Panc1 (cell line): ENCODE results near the gene MRPL20. TPM values are rescaled to one million over a fixed set of nuclear protein-coding genes. Genes with fewer than 3 reads are reported as not detected.
A peak's percentile ranks its signal among the peaks of the same experiment; 100 is the strongest.

Source experiments
- ATAC-seq: fragments of 200-7000 bp; cut with Tn5 transposase; 2 replicates; pipeline ENCODE4 v1.9.1; 2020; ENCODE audit warnings: mild to moderate bottlenecking, moderate library complexity
- BruUV-seq: library from RNA; stranded (reverse); fragments of 400-500 nt; replicated peaks from 2 replicates; lab custom pipeline; 2021; lab: Mats Ljungman, UMichigan
- CTCF ChIA-PET: fragments of 300-600 bp; sonication (Branson Sonifier 250); formaldehyde crosslinking; loops from one replicate; lab custom pipeline; 2022; ENCODE audit warnings: antibody characterized with exemption; lab: Charles Lee
- POLR2A ChIA-PET: fragments of 300-600 bp; sonication (Branson Sonifier 250); formaldehyde crosslinking; loops from one replicate; lab custom pipeline; 2022; ENCODE audit warnings: antibody characterized with exemption; lab: Charles Lee
- DNase-seq: peaks from one replicate; pipeline ENCODE4 v3.0.0-alpha.2; 2010; ENCODE audit warnings: low read depth, low spot score
- H3K27ac ChIP-seq: 2 replicates; pipeline ENCODE4 v1.5.1; 2011; ENCODE audit warnings: mild to moderate bottlenecking, low read length, inconsistent platforms
- H3K27me3 ChIP-seq: fragments of 200-500 bp; sonication (Bioruptor generic); 2 replicates; pipeline ENCODE4 v1.6.0; 2014; ENCODE audit warnings: low read length, inconsistent platforms; ENCODE audit not compliant: control insufficient read depth, insufficient read depth
- H3K36me3 ChIP-seq: fragments of 200-500 bp; sonication (Bioruptor generic); 2 replicates; pipeline ENCODE4 v1.5.1; 2014; ENCODE audit warnings: inconsistent platforms, mild to moderate bottlenecking, low read length, moderate library complexity; ENCODE audit not compliant: control insufficient read depth, insufficient read depth
- H3K4me1 ChIP-seq: 2 replicates; pipeline ENCODE4 v1.5.1; 2011; ENCODE audit warnings: inconsistent platforms, mild to moderate bottlenecking, low read length, moderate library complexity; ENCODE audit not compliant: control insufficient read depth, insufficient read depth
- H3K4me3 ChIP-seq, 2 experiments: 2 replicates each; pipeline ENCODE4 v1.5.1; 2011 to 2012; ENCODE audit warnings: low read depth in 2 of 2, low read length in 2 of 2, mild to moderate bottlenecking in 2 of 2, inconsistent platforms in 1 of 2, moderate library complexity in 1 of 2
- H3K9me3 ChIP-seq: fragments of 200-500 bp; sonication (Bioruptor generic); 2 replicates; pipeline ENCODE4 v1.5.1; 2014; ENCODE audit warnings: low read depth, mild to moderate bottlenecking, inconsistent platforms, low read length, moderate library complexity; ENCODE audit not compliant: control insufficient read depth, insufficient read depth
- POLR2AphosphoS5 ChIP-seq: IDR thresholded peaks from 2 replicates; pipeline ENCODE4 v1.6.1; 2012; ENCODE audit warnings: mild to moderate bottlenecking, low read depth, low read length, moderate library complexity
- SIN3A ChIP-seq: IDR thresholded peaks from 2 replicates; pipeline ENCODE4 v1.6.1; 2012; ENCODE audit warnings: low read depth, mild to moderate bottlenecking, low read length, moderate library complexity, borderline replicate concordance; ENCODE audit not compliant: insufficient read depth
- TCF7L2 ChIP-seq: IDR thresholded peaks from 2 replicates; pipeline ENCODE4 v1.6.1; 2011; ENCODE audit warnings: mild to moderate bottlenecking, low read depth, low read length, inconsistent platforms
- in situ Hi-C: cut with HindIII; loops from 2 replicates; pipeline ENCODE4 v1.10.0; 2016; ENCODE audit warnings: low sequenced_read_pairs, low pct_unique_long_range_greater_than_20kb
- intact Hi-C: fragments of 100-400 bp; cut with micrococcal nuclease; formaldehyde crosslinking; loops from one replicate; pipeline ENCODE4 v1.10.0; 2022; ENCODE audit not compliant: unreplicated experiment
- total RNA-seq: library from RNA; stranded (reverse); gene quantifications from one replicate; pipeline ENCODE4 v1.2.1, GENCODE V29; 2021; ENCODE audit not compliant: unreplicated experiment
- TF ChIP-seq, protein P1 (sequence below), 2 experiments: IDR thresholded peaks; 2 replicates each; pipeline ENCODE4 v1.6.1; 2011 to 2012; ENCODE audit warnings: low read depth in 2 of 2, control low read depth in 1 of 2, low read length in 1 of 2, mild to moderate bottlenecking in 1 of 2, moderate library complexity in 1 of 2; ENCODE audit not compliant: insufficient read depth in 1 of 2
- TF ChIP-seq, protein P2 (sequence below): fragments of 450-650 bp; IDR thresholded peaks from 2 replicates; pipeline ENCODE4 v1.5.1; 2017; ENCODE audit warnings: mild to moderate bottlenecking

MRPL20 gene
- total RNA-seq, 1 experiment from 2014 or later: 196 TPM

DNA sequence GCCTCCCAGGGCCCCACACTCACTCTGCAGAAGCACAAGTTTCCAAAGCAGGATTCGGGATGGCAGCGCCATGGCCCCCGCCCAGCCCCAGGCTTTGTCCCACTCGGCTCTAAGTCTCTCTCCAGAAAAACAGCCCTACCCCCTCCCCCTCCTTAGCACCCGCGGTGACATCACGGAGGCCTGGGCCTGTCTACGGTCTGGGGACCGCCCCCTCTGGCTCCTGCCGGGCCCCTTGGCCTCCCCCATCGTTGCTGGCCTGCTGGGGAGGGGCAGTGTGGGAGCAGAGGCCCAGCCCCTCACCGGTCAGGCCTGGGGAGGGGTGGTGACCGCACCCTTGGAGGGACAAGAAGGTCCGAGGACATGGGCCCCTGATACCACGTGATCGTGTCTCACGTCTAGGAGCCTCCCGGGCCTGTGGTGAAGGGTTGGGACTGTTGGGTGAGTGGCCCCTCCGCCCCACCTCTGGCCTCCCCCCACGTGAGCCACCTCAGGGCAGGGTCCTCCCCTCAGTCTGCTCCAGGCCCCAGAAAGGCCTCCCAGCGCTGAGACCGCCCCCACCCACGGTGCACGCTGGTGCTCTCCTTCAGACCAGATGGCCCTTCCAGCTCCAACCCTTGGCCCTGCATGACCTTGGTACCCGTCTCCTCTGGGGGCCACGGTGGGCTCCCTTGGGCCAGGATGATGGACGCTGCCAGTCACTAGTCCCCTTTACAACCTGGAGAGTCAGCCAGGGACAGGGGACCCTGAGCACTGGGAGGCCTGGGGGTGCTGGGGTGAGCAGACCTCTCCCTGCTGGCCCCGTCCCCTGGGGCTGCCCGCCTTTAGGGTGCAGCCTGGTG lies 48.4 kb downstream of the MRPL20 start, which contains the start of gene MXRA8:
Gene MXRA8, minus strand, starts transcription at position 123 of the 839 bp plus-strand sequence. Its CDS starts 51 bp downstream, at position 72.
- CTCF ChIA-PET: no interaction called here
- peak within 1 kb of the TSS; percentile 44 to 49 for H3K4me3 ChIP-seq
- H3K27ac ChIP-seq: peak within 1 kb of the TSS; percentile 93
- no TSS peak for BruUV-seq
- intact Hi-C loops: no loop called here
- DNase-seq (no peak), ATAC-seq (peak; percentile 15)
- H3K4me1 ChIP-seq: peaks cover 62% of the 10 kb centered on the region
- in situ Hi-C loops: no loop called here
- H3K36me3 ChIP-seq: no peaks in the 10 kb centered on the region
- H3K9me3 ChIP-seq: no peaks in the 10 kb centered on the region
- TF ChIP-seq, protein P1, sequence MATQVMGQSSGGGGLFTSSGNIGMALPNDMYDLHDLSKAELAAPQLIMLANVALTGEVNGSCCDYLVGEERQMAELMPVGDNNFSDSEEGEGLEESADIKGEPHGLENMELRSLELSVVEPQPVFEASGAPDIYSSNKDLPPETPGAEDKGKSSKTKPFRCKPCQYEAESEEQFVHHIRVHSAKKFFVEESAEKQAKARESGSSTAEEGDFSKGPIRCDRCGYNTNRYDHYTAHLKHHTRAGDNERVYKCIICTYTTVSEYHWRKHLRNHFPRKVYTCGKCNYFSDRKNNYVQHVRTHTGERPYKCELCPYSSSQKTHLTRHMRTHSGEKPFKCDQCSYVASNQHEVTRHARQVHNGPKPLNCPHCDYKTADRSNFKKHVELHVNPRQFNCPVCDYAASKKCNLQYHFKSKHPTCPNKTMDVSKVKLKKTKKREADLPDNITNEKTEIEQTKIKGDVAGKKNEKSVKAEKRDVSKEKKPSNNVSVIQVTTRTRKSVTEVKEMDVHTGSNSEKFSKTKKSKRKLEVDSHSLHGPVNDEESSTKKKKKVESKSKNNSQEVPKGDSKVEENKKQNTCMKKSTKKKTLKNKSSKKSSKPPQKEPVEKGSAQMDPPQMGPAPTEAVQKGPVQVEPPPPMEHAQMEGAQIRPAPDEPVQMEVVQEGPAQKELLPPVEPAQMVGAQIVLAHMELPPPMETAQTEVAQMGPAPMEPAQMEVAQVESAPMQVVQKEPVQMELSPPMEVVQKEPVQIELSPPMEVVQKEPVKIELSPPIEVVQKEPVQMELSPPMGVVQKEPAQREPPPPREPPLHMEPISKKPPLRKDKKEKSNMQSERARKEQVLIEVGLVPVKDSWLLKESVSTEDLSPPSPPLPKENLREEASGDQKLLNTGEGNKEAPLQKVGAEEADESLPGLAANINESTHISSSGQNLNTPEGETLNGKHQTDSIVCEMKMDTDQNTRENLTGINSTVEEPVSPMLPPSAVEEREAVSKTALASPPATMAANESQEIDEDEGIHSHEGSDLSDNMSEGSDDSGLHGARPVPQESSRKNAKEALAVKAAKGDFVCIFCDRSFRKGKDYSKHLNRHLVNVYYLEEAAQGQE (IDR thresholded peaks at IDR 0.05; ENCODE audit: insufficient read depth in 1 of 2, low read depth in 2 of 2, low read length in 1 of 2): no peak
- no peak; the same call in 1 of the 2 replicates for TF ChIP-seq POLR2AphosphoS5
- TF ChIP-seq TCF7L2: no peak
- TF ChIP-seq SIN3A: no peak
- TF ChIP-seq, protein P2, sequence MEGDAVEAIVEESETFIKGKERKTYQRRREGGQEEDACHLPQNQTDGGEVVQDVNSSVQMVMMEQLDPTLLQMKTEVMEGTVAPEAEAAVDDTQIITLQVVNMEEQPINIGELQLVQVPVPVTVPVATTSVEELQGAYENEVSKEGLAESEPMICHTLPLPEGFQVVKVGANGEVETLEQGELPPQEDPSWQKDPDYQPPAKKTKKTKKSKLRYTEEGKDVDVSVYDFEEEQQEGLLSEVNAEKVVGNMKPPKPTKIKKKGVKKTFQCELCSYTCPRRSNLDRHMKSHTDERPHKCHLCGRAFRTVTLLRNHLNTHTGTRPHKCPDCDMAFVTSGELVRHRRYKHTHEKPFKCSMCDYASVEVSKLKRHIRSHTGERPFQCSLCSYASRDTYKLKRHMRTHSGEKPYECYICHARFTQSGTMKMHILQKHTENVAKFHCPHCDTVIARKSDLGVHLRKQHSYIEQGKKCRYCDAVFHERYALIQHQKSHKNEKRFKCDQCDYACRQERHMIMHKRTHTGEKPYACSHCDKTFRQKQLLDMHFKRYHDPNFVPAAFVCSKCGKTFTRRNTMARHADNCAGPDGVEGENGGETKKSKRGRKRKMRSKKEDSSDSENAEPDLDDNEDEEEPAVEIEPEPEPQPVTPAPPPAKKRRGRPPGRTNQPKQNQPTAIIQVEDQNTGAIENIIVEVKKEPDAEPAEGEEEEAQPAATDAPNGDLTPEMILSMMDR: no peak
- POLR2A ChIA-PET: interaction anchor here (0.6 to 0.7 kb wide), 2 partner anchors 64 to 954 kb away, joined by 3 to 13 read pairs; no protein-coding TSS in a partner anchor
- H3K27me3 ChIP-seq: no peaks in the 10 kb centered on the region

DNA sequence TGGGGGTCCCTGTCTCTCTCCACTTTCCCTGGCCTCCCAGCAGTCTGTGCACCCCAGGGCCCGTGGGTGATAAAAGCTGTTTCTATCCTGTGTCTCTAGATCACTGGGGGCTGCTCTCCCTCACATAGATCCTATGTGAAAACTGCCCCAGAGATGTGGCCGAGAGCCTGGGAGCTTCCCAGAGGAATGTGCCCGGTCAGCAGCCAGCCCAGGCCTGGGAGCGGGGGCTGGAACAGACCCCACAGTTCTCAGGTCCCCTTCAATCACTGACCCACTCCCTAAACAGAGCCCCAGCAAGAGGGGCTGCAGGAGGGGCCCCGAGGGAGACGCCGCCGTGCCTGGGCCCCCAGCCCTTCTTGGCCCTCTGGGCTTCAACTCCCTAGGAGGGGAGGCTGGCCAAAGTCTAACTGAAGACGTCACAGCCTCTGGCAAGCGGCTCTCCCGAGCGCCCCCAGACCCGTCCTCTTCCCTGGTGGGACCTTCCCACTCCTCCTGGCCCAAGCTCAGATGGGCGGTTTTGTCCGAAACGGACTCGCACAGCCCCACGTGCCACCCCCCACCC lies 49.1 kb downstream of the MRPL20 start:
- Histone ChIP-seq H3K27me3 (no peaks in the 10 kb centered on the region), H3K4me1 (peaks cover 69% of the 10 kb centered on the region), H3K27ac (peak overlapping the region; percentile 93), H3K36me3 (no peaks in the 10 kb centered on the region), H3K9me3 (no peaks in the 10 kb centered on the region), H3K4me3 (peak overlapping the region; percentile 44 to 49)
- ATAC-seq (peak; percentile 10; the same call in 1 of the 2 replicates), DNase-seq (no peak)
- in situ Hi-C loops (no loop called here), intact Hi-C loops (no loop called here)
- ChIA-PET POLR2A (interaction anchor here (0.6 kb wide), 1 partner anchor 954 kb away, joined by 13 read pairs; no protein-coding TSS in a partner anchor), CTCF (no interaction called here)
- TSS peak; percentile 90 for BruUV-seq
- TF ChIP-seq SIN3A (no peak), TCF7L2 (no peak), POLR2AphosphoS5 (no peak; the same call in 1 of the 2 replicates)
- TF ChIP-seq, protein P2: no peak
- TF ChIP-seq, protein P1 (IDR thresholded peaks at IDR 0.05; ENCODE audit: insufficient read depth in 1 of 2, low read depth in 2 of 2, low read length in 1 of 2): no peak
